ENCODE measurements around the gene TP53I11. TPM values are rescaled to one million over a fixed set of nuclear protein-coding genes. Genes with fewer than 3 reads are reported as not detected.

The TP53I11 gene
- polyA plus RNA-seq, 1 donor (not counting 4 experiments of a cell fraction or from before 2014, with no cell fraction given): 21.4 TPM

DNA sequence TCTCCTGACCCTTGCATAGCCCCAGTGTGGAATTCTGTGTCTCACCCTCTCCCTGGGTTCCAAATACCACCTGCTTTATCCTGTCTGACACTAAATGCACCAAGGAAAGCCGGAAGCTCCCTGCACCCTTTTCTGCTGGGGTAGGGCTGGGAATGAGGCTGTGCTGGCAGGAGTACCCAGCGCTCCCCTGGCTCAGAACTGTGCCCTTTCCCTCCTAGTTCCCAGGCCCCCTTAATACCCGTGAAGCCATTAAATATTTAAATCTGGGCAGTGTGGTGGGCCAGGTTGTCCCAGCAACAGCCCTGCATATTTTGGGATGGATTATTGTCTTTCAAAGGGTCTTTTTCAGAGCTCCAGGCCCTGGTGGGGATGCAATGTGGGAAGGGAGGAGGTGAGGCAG is 63.0 kb downstream of the TP53I11 start:
- Histone ChIP-seq H3K9me3 (ENCODE audit: control insufficient read depth, low read depth, low read length) (no peaks in the 10 kb centered on the region), H3K4me2 (ENCODE audit: control insufficient read depth, extremely low read depth, insufficient read depth, low read depth, low read length) (no peak overlapping the region), H3K79me2 (ENCODE audit: control insufficient read depth, insufficient read depth, low read length) (no peaks in the 10 kb centered on the region), H3K9ac (ENCODE audit: control insufficient read depth, extremely low read depth, insufficient read depth, low read length) (no peak overlapping the region), H3K27me3 (ENCODE audit: control insufficient read depth, extremely low read depth, insufficient read depth, low read length) (peaks cover 64% of the 10 kb centered on the region), H3K9me1 (ENCODE audit: control insufficient read depth, extremely low read depth, insufficient read depth, low read length) (no peaks in the 10 kb centered on the region), H3K4me1 (ENCODE audit: control insufficient read depth, extremely low read depth, insufficient read depth, low read length) (no peaks in the 10 kb centered on the region), H3K36me3 (ENCODE audit: control insufficient read depth in 2 of 2, extremely low read depth in 1 of 2, insufficient read depth in 2 of 2, low read length in 2 of 2) (no peaks in the 10 kb centered on the region), H3K27ac (ENCODE audit: control insufficient read depth, insufficient read depth, low read length) (no peak overlapping the region), H3K4me3 (ENCODE audit: control insufficient read depth in 2 of 3, extremely low read depth in 1 of 3, insufficient read depth in 2 of 3, low read depth in 1 of 3, low read length in 3 of 3) (no peak overlapping the region), H4K20me1 (ENCODE audit: control insufficient read depth, extremely low read depth, insufficient read depth, low read length) (peaks cover 7% of the 10 kb centered on the region), H2AFZ (ENCODE audit: control insufficient read depth, low read length) (no peak overlapping the region)
- no peak for FAIRE-seq
- dilution Hi-C loops (cut with MboI; ENCODE audit: extremely low pct_ligation_motif_present, low sequenced_read_pairs): loop anchor here (25.0 kb wide), 1 partner anchor 250 kb away; no protein-coding TSS in a partner anchor
- DNase-seq (ENCODE audit: low read depth, low spot score): no peak
- TF ChIP-seq, protein P1, sequence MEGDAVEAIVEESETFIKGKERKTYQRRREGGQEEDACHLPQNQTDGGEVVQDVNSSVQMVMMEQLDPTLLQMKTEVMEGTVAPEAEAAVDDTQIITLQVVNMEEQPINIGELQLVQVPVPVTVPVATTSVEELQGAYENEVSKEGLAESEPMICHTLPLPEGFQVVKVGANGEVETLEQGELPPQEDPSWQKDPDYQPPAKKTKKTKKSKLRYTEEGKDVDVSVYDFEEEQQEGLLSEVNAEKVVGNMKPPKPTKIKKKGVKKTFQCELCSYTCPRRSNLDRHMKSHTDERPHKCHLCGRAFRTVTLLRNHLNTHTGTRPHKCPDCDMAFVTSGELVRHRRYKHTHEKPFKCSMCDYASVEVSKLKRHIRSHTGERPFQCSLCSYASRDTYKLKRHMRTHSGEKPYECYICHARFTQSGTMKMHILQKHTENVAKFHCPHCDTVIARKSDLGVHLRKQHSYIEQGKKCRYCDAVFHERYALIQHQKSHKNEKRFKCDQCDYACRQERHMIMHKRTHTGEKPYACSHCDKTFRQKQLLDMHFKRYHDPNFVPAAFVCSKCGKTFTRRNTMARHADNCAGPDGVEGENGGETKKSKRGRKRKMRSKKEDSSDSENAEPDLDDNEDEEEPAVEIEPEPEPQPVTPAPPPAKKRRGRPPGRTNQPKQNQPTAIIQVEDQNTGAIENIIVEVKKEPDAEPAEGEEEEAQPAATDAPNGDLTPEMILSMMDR (optimal IDR thresholded peaks at IDR 0.05 in 1 of 3, IDR thresholded peaks at IDR 0.05 in 1 of 3, conservative IDR thresholded peaks at IDR 0.05 in 1 of 3; ENCODE audit: extremely low read depth in 1 of 3, insufficient read depth in 2 of 3, low read length in 3 of 3): no peak
- TF ChIP-seq EZH2 (IDR thresholded peaks at IDR 0.05; ENCODE audit: low read length): no peak

DNA sequence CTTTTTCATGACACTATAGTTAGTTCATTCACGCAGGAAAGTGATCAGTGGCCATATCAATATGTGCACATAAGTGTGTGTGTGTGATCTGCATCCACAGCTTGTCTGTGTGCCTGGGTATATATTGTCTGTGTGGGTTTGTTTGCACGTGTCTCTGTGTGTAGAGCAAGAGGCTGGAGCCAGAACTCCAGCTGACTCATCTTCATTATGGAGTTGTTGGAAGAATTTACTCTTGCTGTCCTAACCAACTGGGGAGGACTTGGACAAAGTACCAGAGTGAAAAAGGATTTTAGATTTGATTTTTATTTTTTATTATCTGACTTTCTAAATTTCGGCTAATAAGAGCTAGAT is 63.9 kb downstream of the TP53I11 start:
- peaks cover 7% of the 10 kb centered on the region for H4K20me1 ChIP-seq (ENCODE audit: control insufficient read depth, extremely low read depth, insufficient read depth, low read length)
- no peaks in the 10 kb centered on the region for H3K4me1 ChIP-seq (ENCODE audit: control insufficient read depth, extremely low read depth, insufficient read depth, low read length)
- H3K9ac ChIP-seq (ENCODE audit: control insufficient read depth, extremely low read depth, insufficient read depth, low read length): no peak overlapping the region
- no peaks in the 10 kb centered on the region for H3K79me2 ChIP-seq (ENCODE audit: control insufficient read depth, insufficient read depth, low read length)
- H3K36me3 ChIP-seq (ENCODE audit: control insufficient read depth in 2 of 2, extremely low read depth in 1 of 2, insufficient read depth in 2 of 2, low read length in 2 of 2): no peaks in the 10 kb centered on the region
- H3K9me3 ChIP-seq (ENCODE audit: control insufficient read depth, low read depth, low read length): no peaks in the 10 kb centered on the region
- no peaks in the 10 kb centered on the region for H3K9me1 ChIP-seq (ENCODE audit: control insufficient read depth, extremely low read depth, insufficient read depth, low read length)
- no peak overlapping the region for H2AFZ ChIP-seq (ENCODE audit: control insufficient read depth, low read length)
- FAIRE-seq (no peak), DNase-seq (ENCODE audit: low read depth, low spot score) (no peak)
- peaks cover 65% of the 10 kb centered on the region for H3K27me3 ChIP-seq (ENCODE audit: control insufficient read depth, extremely low read depth, insufficient read depth, low read length)
- dilution Hi-C loops (cut with MboI; ENCODE audit: extremely low pct_ligation_motif_present, low sequenced_read_pairs): loop anchor here (25.0 kb wide), 1 partner anchor 249 kb away; no protein-coding TSS in a partner anchor
- no peak overlapping the region for H3K4me3 ChIP-seq (ENCODE audit: control insufficient read depth in 2 of 3, extremely low read depth in 1 of 3, insufficient read depth in 2 of 3, low read depth in 1 of 3, low read length in 3 of 3)
- no peak overlapping the region for H3K4me2 ChIP-seq (ENCODE audit: control insufficient read depth, extremely low read depth, insufficient read depth, low read depth, low read length)
- no peak overlapping the region for H3K27ac ChIP-seq (ENCODE audit: control insufficient read depth, insufficient read depth, low read length)
- no peak for TF ChIP-seq EZH2 (IDR thresholded peaks at IDR 0.05; ENCODE audit: low read length)
- TF ChIP-seq, protein P1 (optimal IDR thresholded peaks at IDR 0.05 in 1 of 3, IDR thresholded peaks at IDR 0.05 in 1 of 3, conservative IDR thresholded peaks at IDR 0.05 in 1 of 3; ENCODE audit: extremely low read depth in 1 of 3, insufficient read depth in 2 of 3, low read length in 3 of 3): no peak

All from keratinocyte (primary cell).